HG03469 (cell line): Measurements from ENCODE around the gene ARFIP1.
"Not testable (repeated sequence)": the region's sequence is repeated elsewhere in the genome, so short reads cannot be mapped to it uniquely, and the experiment has no call there.

ENCODE experiments used
- ATAC-seq: cut with Tn5 transposase; IDR thresholded peaks from one replicate; pipeline ENCODE4 v1.9.1; 2021; ENCODE audit warnings: mild to moderate bottlenecking, moderate library complexity, moderate number of reproducible peaks; ENCODE audit not compliant: unreplicated experiment

ARFIP1 gene, protein sequence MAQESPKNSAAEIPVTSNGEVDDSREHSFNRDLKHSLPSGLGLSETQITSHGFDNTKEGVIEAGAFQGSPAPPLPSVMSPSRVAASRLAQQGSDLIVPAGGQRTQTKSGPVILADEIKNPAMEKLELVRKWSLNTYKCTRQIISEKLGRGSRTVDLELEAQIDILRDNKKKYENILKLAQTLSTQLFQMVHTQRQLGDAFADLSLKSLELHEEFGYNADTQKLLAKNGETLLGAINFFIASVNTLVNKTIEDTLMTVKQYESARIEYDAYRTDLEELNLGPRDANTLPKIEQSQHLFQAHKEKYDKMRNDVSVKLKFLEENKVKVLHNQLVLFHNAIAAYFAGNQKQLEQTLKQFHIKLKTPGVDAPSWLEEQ

DNA sequence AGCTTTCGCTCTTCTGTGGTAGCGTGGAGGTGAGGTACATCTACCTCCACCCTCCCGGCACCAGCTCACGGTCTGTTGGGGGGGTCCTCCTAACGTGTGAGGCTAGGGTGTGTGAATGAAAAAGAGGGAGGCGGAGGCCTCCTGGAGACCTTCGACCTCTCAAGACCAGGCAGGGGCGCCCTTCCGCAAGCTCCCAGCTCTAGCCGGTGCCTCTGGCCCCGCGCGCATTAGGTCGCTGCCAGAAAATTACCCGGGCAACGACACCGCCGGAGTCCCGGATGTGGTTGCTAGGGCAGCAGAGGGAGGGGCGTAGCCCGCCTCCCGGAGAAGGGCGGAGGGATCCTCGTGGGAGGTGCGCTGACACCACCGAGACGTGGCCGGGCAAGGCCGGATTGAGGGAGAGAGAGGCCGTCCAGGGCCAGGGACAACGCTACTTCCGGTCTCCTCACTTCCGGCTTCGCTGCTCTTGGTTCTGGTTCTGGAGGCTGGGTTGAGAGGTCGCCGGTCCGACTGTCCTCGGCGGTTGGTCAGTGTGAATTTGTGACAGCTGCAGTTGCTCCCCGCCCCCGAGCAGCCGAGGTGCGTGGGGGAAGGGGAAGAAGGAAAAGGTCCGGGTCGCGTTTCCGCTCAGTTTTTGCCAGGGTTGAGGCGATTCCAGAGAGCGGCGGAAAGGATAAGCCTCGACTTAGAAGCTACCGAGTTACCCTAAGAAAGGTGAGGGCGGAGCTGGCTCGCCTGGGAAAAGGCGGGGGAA lies at the start of gene ARFIP1, which contains the start of gene TIGD4:
Gene ARFIP1 (plus strand): TSS at position 442 of the 754 bp plus-strand sequence. CDS start 49,680 bp downstream, outside the sequence.
Gene TIGD4 (minus strand): TSS at position 218 of the 754 bp plus-strand sequence. CDS start 8,726 bp downstream, outside the sequence.
- ATAC-seq = peak; percentile 85

- no peak for ATAC-seq
These were observed 47.8 kb upstream of the ARFIP1 start for GRCh38 chr4:152731997-152732396.

DNA sequence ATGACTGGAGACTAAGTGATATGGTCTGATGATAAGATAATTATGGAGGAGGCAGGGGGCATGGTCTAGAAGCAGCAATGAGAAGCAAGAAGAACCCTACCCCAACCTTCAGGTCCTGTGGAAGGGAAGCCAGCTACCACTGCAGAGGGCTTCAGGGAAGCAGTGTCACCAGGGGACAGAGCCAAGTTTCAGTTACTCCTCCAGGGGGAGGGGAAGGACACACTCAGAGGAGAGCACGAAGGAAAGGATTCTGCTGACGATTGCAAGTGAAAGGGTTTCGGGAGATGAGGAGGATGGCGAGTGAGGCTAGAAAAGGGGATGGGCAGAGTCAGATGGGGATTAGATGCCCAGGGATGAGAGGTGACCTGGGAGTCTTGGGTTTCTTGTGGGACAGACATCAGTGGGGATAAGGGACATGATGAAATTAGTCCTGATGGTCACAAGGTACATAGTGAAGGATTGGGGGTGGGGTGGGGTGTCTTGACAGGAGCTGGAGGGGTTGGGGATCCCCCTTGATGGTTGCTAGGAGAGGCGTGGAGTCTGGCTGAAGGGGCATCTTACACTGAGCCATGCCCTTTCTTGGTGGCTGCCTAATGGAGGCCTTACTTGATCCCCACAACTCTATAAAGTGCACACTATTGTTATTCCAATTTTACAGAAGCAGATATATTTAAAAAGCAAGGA lies 45.6 kb upstream of the ARFIP1 start:
- no peak for ATAC-seq

DNA sequence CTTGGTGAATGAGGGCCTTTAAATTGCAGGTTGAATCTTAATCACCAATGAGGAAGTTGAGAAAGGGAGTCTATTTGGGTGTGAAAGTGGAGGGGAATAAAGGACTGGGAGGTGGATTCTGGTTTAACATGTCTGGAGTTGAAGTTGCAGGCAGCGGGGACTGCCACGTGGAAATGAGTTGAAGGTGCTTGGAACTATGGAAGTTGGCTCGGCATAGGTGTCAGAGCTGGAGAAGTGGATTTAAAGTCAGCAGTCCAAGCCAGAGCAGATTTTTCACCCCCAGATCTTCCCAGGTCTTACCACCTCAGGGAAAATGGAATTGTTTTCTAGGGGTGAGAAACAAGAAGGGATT lies 45.1 kb upstream of the ARFIP1 start:
- no peak for ATAC-seq

DNA sequence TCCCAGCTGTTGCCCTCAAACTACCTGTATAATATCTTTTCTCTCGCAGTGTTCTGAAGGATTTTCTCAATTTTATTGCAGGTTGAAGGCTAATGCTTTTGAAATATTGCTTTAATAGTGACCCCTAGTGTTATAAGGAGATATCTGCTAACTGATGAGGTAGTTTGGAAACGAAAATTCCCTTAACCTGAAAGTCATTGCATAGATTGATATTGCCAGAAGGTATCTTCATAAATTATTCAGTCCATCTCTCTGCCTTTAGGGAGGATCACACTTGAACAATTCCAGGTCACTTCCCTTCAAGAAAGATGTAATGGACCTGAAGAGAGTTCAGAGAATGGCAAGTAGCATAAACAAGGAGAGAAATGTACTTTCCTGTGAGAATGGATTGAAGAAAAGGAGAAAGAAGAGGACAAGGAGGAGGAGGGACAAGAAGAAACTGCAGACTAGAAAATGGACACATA lies 44.3 kb upstream of the ARFIP1 start:
- ATAC-seq = no peak

DNA sequence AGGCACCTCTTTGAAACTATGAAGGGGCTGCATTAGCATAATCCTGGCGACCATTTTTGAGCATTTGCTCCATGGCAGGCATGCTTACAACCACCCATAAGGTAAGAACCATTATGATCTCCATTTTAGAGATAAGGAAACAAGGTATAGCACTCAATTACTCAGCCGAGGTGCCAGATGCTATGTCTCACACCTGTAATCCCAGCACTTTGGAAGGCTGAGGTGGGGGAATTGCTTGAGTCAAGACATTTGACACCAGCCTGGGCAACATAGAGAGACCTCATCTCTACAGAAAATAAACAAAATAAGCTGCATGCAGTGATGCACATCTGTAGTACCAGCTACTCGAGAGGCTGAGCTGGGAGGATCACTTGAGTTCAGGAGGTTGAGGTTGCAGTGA lies 43.8 kb upstream of the ARFIP1 start:
- ATAC-seq = no peak

DNA sequence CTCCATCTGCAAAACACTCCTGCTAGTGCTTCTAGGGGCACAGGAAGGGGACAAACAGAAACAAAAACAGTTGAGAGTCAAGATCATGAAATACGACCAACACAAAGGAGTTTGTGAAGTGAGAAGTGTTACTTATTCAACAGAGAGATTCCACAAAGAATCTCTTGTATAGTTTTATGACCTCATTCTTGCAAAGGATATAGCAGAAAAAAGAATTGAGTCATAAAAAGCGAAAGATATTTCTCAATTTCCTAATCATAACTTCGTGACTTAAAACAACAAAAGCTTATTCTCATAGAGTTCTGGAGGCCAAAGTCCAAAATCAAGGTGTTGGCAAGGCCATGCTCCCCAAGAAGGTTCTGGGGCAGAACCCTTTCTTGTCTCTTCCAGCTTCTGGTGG lies 40.9 kb upstream of the ARFIP1 start:
- no peak for ATAC-seq

DNA sequence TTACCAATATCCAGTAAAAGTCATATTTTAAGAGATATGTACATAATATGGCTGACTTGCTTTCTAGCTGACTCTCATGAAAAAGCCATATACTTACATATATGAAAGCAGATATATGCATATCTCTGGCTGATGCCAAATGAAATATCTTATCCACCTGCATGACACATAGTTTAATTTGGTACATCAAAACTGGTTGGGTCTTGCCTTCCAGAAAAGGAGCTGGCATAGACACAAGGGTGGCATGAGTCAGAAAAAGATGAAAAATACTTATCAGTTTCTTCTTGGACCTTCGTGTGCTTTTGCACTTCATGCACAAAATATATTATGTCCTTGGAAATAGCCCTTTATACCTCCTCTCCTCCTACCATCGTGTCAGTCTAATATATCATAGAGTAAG lies 32.3 kb upstream of the ARFIP1 start:
- no peak for ATAC-seq

DNA sequence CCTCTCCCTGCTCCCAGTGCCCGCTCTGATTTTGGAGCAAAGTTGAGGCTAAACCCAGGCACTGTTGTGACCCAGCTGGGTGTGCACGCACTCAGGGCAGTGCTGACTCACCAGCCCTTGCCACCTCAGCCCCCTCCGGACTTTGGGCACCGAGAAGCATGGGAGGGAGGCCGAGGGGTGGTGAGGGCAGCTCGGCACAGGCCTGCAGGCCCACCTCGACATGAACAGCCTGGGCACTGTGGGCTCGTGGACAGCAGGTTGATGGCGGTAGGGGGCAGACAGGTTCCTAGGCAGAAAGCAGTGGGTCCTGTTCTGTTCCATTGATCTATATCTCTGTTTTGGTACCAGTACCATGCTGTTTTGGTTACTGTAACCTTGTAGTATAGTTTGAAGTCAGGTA lies 31.1 kb upstream of the ARFIP1 start:
- ATAC-seq = no peak

DNA sequence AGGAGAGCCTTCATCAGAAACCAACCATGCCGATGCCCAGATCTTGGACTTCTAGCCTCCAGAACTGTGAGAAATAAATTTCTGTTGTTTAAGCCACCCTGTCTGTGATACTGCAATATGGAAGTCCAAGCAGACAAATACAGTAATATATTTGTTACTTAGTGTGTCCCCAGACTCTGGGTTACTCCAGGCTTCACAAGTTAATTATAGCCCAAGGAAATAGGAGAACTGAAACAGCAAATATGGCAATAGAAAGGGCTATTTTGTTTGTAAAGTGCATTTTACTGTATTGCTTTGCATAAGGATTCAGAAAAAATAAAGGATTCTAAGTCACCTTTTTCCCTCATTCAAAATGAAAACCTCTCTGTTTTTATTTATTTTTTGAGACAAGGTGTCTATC lies 16.0 kb upstream of the ARFIP1 start:
- ATAC-seq = no peak

- ATAC-seq = not testable (repeated sequence)
These were observed 14.6 kb upstream of the ARFIP1 start for GRCh38 chr4:152765069-152765737.

GRCh38 chr4:152771741-152772533 lies 7.8 kb upstream of the ARFIP1 start:
- ATAC-seq = peak; percentile 66

DNA sequence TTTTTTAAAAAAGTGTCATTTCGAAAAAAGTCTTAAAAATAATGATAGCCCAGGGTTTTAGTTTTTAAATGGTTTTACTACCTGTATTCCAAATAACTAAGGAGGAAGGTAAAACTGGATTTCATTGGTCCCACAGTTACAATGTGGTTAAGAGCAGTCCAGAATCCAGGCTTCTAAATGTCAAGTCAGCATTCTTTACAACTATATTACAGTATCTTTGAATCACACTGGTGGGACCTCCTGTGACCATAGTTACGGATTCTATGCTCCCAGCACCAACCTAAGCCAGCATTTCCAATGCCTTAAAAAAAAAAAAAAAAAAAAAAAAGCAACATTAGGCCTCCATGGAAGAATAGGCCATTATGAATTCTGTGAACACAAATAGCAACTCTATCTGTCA lies 6.4 kb upstream of the ARFIP1 start:
- ATAC-seq = no peak

DNA sequence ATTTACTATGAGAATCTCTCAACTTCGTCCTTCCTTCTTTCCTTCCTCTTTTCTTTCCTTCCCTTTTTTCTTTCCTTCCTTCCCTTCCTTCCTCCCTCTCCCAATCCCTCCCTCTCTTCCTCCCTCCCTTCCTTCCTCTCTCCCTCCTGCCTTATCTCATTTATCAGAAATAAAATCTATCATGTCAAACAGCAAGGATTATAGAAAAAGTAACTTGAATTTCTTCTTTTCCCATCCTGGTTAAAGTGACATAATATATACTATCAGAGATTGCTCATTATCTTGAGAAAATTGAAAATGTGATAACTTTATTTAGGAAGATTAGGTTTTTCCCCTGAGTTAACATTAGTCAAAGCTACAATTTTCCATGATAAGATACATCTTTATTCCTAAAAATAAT lies 5.8 kb upstream of the ARFIP1 start:
- no peak for ATAC-seq

DNA sequence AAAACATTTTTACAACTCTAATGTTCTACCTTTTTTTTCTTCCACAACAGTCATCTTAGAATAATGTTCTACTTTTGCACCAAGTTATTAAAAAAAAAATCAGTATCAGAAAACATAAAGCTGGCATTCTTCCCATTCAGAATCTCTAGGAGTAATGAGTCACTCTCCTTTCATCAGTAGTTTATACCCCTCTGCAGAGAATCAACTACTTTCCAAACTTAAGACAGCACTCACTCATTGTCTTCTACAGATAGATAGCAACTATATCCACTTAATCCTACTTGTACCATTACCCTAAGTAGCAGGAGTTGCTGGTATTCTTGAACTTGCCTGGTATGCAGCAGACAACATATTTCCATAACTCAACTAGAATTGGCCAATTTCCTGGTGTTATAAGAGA lies 3.4 kb upstream of the ARFIP1 start:
- no peak for ATAC-seq

DNA sequence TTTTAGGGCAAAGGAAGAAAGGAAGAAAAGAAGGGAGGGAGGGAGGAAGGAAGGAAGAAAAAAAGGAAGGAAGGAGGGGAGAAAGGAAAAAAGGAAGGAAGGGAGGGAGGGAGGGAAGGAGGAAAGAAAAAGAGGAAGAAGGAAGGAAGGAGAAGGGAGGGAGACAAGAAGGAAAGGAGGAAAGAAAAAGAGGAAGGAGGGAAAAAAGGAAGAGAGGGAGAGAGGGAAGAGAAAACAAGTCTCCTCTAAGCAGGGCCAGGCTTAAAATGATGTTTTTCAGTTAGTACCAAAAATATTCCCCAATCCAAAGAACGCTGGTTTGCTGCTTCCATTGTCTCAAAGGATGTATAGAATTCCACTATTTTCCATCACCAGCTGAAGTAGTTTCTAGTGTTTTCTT lies 2.3 kb upstream of the ARFIP1 start:
- no peak for ATAC-seq

DNA sequence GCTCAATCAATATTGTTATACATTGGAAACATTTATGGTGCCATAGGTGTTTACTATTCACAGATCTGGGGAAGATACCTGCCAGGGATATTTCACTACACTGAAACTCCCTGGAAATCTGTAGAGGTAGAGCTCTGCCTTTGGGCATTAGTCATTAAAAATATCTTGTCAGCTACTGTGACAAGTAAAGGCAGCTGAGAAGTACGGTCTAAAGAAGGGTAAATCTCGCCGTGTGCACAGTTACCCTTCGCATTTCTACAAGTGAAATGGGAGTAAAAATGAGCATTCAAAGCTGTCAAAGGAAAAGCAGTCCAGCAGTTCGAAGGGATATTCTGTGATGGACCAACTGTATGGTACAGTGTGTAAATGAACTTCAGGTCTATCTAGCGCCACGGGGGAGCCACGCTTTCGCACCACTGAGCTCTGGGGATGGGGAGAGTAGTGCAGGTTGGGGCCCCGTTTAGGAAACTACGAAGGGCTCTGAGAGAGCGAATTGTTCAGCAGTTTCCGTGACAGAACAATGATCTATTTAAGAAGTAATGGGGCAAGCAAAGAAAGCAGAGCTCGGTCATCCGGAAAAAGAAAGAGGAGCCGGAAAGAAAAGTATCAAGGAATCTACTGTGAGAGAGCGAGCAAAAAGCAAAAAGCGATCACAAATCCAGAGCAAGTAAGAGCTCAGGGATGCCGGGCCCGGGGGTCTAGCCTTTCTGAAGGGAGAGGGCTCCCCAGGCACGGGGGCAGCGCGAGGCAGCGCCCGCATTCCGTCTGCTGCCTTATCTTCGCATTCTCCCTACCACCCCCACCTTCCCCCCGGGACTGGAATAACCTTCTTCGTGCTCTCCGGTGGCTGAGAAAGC lies 870 bp upstream of the ARFIP1 start:
- ATAC-seq = no peak

DNA sequence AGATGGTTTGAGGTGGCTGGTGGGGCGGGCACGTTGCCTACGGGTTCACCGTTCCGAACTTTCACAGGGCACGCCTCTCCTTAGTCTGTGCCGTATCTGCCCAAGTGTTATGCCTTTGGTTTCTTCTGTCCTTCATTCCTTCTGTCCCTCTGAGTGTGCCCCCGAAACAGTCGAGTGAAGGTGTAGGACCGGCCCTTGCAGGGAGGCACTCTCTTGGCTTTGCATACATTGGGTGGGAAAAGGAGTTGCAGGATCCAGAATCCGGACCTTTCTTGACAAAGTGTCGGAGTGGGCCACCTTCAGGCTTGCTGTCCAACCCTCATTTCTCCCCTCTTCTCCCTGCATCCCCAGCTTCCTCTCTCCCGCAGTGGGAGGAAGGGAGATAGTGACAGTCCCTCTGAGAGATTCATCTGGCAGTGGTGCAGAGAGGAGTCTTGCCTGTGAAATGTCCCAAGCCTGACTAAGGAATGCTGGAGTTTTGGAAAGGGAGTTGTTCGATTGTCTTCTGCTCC lies 569 bp downstream of the ARFIP1 start:
- peak; percentile 3 for ATAC-seq
